DND-41 (cell line): ENCODE data around the gene HDAC4.

Source experiments
- ATAC-seq: fragments of 200-7000 bp; cut with Tn5 transposase; 3 replicates; pipeline ENCODE4 v1.9.1; 2021; ENCODE audit warnings: low read depth; ENCODE audit not compliant: insufficient read depth
- DNase-seq: peaks from one replicate; pipeline ENCODE4 v3.0.0-alpha.2; 2020
- H2AFZ ChIP-seq: 2 replicates; pipeline ENCODE4 v1.6.0; 2012; ENCODE audit warnings: low read depth, low read length
- H3K27ac ChIP-seq: 2 replicates; pipeline ENCODE4 v1.5.1; 2012; ENCODE audit warnings: low read length, inconsistent platforms
- H3K27me3 ChIP-seq: fragments of 200-600 bp; sonication (generic); 2 replicates; pipeline ENCODE4 v1.6.0; 2012; ENCODE audit warnings: low read length, mild to moderate bottlenecking, inconsistent platforms; ENCODE audit not compliant: insufficient read depth, poor library complexity
- H3K36me3 ChIP-seq: 2 replicates; pipeline ENCODE4 v1.5.1; 2012; ENCODE audit warnings: low read length, inconsistent platforms; ENCODE audit not compliant: insufficient read depth
- H3K4me1 ChIP-seq: 2 replicates; pipeline ENCODE4 v1.5.1; 2012; ENCODE audit warnings: mild to moderate bottlenecking, low read length; ENCODE audit not compliant: insufficient read depth
- H3K4me2 ChIP-seq: 2 replicates; pipeline ENCODE4 v1.6.0; 2012; ENCODE audit warnings: mild to moderate bottlenecking, moderate library complexity, low read length, inconsistent platforms; ENCODE audit not compliant: insufficient read depth
- H3K4me3 ChIP-seq, 2 experiments: fragments of 200-600 bp in 1 of 2; shearing (Covaris generic) in 1 of 2; 2 replicates each; pipeline ENCODE4 v1.5.1; 2012 to 2016; ENCODE audit warnings: inconsistent platforms in 2 of 2, low read length in 2 of 2, mild to moderate bottlenecking in 2 of 2, low read depth in 1 of 2, moderate library complexity in 1 of 2
- H3K79me2 ChIP-seq: 2 replicates; pipeline ENCODE4 v1.6.0; 2012; ENCODE audit warnings: low read length, inconsistent platforms; ENCODE audit not compliant: insufficient read depth
- H3K9ac ChIP-seq: 2 replicates; pipeline ENCODE4 v1.6.0; 2012; ENCODE audit warnings: low read depth, mild to moderate bottlenecking, inconsistent platforms, low read length, moderate library complexity
- H3K9me3 ChIP-seq: 2 replicates; pipeline ENCODE4 v1.5.1; 2012; ENCODE audit warnings: low read length, moderate library complexity, mild to moderate bottlenecking, inconsistent platforms; ENCODE audit not compliant: insufficient read depth, severe bottlenecking
- H4K20me1 ChIP-seq: 2 replicates; pipeline ENCODE4 v1.6.0; 2012; ENCODE audit warnings: low read length; ENCODE audit not compliant: insufficient read depth
- CTCF ChIP-seq: IDR thresholded peaks from 2 replicates; pipeline ENCODE4 v1.5.1; 2012; ENCODE audit warnings: borderline replicate concordance, low read length, moderate library complexity, mild to moderate bottlenecking; ENCODE audit not compliant: poor library complexity, severe bottlenecking; ENCODE audit errors: extremely low read depth
- EZH2 ChIP-seq: IDR thresholded peaks from 3 replicates; pipeline ENCODE4 v1.6.1; 2012; ENCODE audit warnings: borderline replicate concordance, low read depth, mild to moderate bottlenecking, moderate library complexity, low read length, inconsistent platforms; ENCODE audit not compliant: severe bottlenecking

HDAC4 gene

GRCh38 chr2:239146011-239146641 lies 254.7 kb downstream of the HDAC4 start:
- Histone ChIP-seq H3K4me1 (no peaks in the 10 kb centered on the region), H3K36me3 (peaks cover 100% of the 10 kb centered on the region), H3K9me3 (no peaks in the 10 kb centered on the region), H3K79me2 (peaks cover 89% of the 10 kb centered on the region), H2AFZ (no peak overlapping the region), H3K27me3 (no peaks in the 10 kb centered on the region), H4K20me1 (peaks cover 85% of the 10 kb centered on the region), H3K4me2 (no peak overlapping the region), H3K9ac (no peak overlapping the region), H3K4me3 (no peak overlapping the region), H3K27ac (no peak overlapping the region)
- no peak for DNase-seq
- no peak for ATAC-seq
- TF ChIP-seq CTCF = no peak
- no peak for TF ChIP-seq EZH2

- ATAC-seq = no peak
- no peaks in the 10 kb centered on the region for H3K27me3 ChIP-seq
- peaks cover 89% of the 10 kb centered on the region for H3K79me2 ChIP-seq
- H3K27ac ChIP-seq = no peak overlapping the region
- no peaks in the 10 kb centered on the region for H3K9me3 ChIP-seq
- no peaks in the 10 kb centered on the region for H3K4me1 ChIP-seq
- H3K9ac ChIP-seq = no peak overlapping the region
- peaks cover 85% of the 10 kb centered on the region for H4K20me1 ChIP-seq
- H2AFZ ChIP-seq = no peak overlapping the region
- TF ChIP-seq EZH2 (no peak), CTCF (no peak)
- H3K36me3 ChIP-seq = peaks cover 100% of the 10 kb centered on the region
- H3K4me3 ChIP-seq = no peak overlapping the region
- no peak for DNase-seq
- H3K4me2 ChIP-seq = no peak overlapping the region
Measured at GRCh38 chr2:239145601-239146000, 255.2 kb downstream of the HDAC4 start.

- Histone ChIP-seq H3K9me3 (no peaks in the 10 kb centered on the region), H3K4me3 (no peak overlapping the region), H4K20me1 (peaks cover 85% of the 10 kb centered on the region), H2AFZ (no peak overlapping the region), H3K36me3 (peaks cover 100% of the 10 kb centered on the region), H3K27me3 (no peaks in the 10 kb centered on the region), H3K4me1 (no peaks in the 10 kb centered on the region), H3K9ac (no peak overlapping the region), H3K27ac (no peak overlapping the region), H3K4me2 (no peak overlapping the region), H3K79me2 (peaks cover 89% of the 10 kb centered on the region)
- ATAC-seq (no peak), DNase-seq (no peak)
- TF ChIP-seq CTCF (no peak), EZH2 (no peak)
Measured at GRCh38 chr2:239145106-239145505, 255.7 kb downstream of the HDAC4 start.

DNA sequence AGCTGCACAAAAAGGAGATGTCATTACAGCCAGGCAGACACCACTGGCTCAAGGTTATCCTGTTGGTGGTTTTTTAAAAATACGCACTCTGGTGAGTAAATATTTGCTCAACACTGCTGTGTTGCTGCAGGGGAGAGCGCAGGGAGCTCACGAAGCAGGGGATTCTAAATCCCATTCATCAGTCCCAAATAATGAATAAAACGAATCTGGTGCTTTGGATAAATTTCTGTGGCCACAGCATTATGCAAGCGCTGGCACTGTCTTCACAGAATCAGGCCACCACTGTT lies 256.2 kb downstream of the HDAC4 start:
- H3K79me2 ChIP-seq = peaks cover 90% of the 10 kb centered on the region
- H3K4me3 ChIP-seq = no peak overlapping the region
- no peak for TF ChIP-seq EZH2
- no peak for TF ChIP-seq CTCF
- no peak overlapping the region for H2AFZ ChIP-seq
- DNase-seq (no peak), ATAC-seq (no peak)
- H3K9me3 ChIP-seq = no peaks in the 10 kb centered on the region
- no peak overlapping the region for H3K9ac ChIP-seq
- H3K4me2 ChIP-seq = no peak overlapping the region
- no peaks in the 10 kb centered on the region for H3K4me1 ChIP-seq
- H3K27ac ChIP-seq = no peak overlapping the region
- peaks cover 100% of the 10 kb centered on the region for H3K36me3 ChIP-seq
- H4K20me1 ChIP-seq = peaks cover 84% of the 10 kb centered on the region
- H3K27me3 ChIP-seq = no peaks in the 10 kb centered on the region
